HepG2 (cell line): Measurements from ENCODE around the gene EFNB1. TPM values are rescaled to one million over a fixed set of nuclear protein-coding genes. Genes with fewer than 3 reads are reported as not detected.

ENCODE experiments used
- CEBPG ChIP-seq: IDR thresholded peaks from 2 replicates; pipeline ENCODE4 v1.6.1; 2016
- CHD2 ChIP-seq: IDR thresholded peaks from 2 replicates; pipeline ENCODE4 v1.6.1; 2011; ENCODE audit warnings: low read depth, low read length, improper control_type of control experiment
- HNRNPL ChIP-seq: fragments of 200-400 bp; formaldehyde crosslinking; IDR thresholded peaks from 2 replicates; pipeline ENCODE4 v1.6.1; 2017; ENCODE audit warnings: mild to moderate bottlenecking, low read depth, low read length
- HOXA3 ChIP-seq: sonication (generic); formaldehyde crosslinking; IDR thresholded peaks from 2 replicates; pipeline ENCODE4 v1.5.0; 2020; ENCODE audit warnings: missing genetic modification reagents
- NKX3-1 ChIP-seq: sonication (generic); formaldehyde crosslinking; IDR thresholded peaks from 2 replicates; pipeline ENCODE4 v1.5.0; 2020; ENCODE audit warnings: missing genetic modification reagents
- POLR2AphosphoS2 ChIP-seq: IDR thresholded peaks from 2 replicates; pipeline ENCODE4 v1.6.1; 2011; ENCODE audit warnings: low read depth, low read length, improper control_type of control experiment
- RARA ChIP-seq: IDR thresholded peaks from 2 replicates; pipeline ENCODE4 v1.6.1; 2016; ENCODE audit warnings: missing genetic modification reagents, missing compliant biosample characterization
- RFX1 ChIP-seq: fragments of 450-650 bp; IDR thresholded peaks from 2 replicates; pipeline ENCODE4 v1.6.1; 2017
- RXRA ChIP-seq: sonication (generic); formaldehyde crosslinking; IDR thresholded peaks from 2 replicates; pipeline ENCODE4 v1.5.1; 2020; ENCODE audit warnings: missing genetic modification reagents
- SALL1 ChIP-seq: sonication (generic); formaldehyde crosslinking; IDR thresholded peaks from 2 replicates; pipeline ENCODE4 v1.8.0; 2022; ENCODE audit warnings: mild to moderate bottlenecking, missing genetic modification reagents
- TOE1 ChIP-seq: sonication (generic); formaldehyde crosslinking; IDR thresholded peaks from 2 replicates; pipeline ENCODE4 v1.4.0; 2020; ENCODE audit warnings: mild to moderate bottlenecking, missing genetic modification reagents
- ZNF326 ChIP-seq: sonication (generic); formaldehyde crosslinking; IDR thresholded peaks from 2 replicates; pipeline ENCODE4 v1.4.0; 2020; ENCODE audit warnings: missing genetic modification reagents, borderline replicate concordance
- ZNF451 ChIP-seq: sonication (generic); formaldehyde crosslinking; IDR thresholded peaks from 2 replicates; pipeline ENCODE4 v1.5.0; 2020; ENCODE audit warnings: mild to moderate bottlenecking, missing genetic modification reagents
- ZNF484 ChIP-seq: sonication (generic); formaldehyde crosslinking; IDR thresholded peaks from 2 replicates; pipeline ENCODE4 v1.5.1; 2020; ENCODE audit warnings: mild to moderate bottlenecking, low read depth, missing genetic modification reagents, borderline replicate concordance
- ZNF773 ChIP-seq: sonication (generic); formaldehyde crosslinking; IDR thresholded peaks from 2 replicates; pipeline ENCODE4 v1.4.0; 2020; ENCODE audit warnings: missing genetic modification reagents, borderline replicate concordance
- ZZZ3 ChIP-seq: sonication (generic); formaldehyde crosslinking; IDR thresholded peaks from 2 replicates; pipeline ENCODE4 v1.4.0; 2020; ENCODE audit warnings: missing genetic modification reagents, mild to moderate bottlenecking, borderline replicate concordance
- polyA plus RNA-seq, 8 experiments: library from polyadenylated mRNA; depleted of rRNA in 3 of 8; stranded (reverse) in 7 of 8; unstranded in 1 of 8; fragments of >200 nt; fragmentation: Illumina TruSeq in 4 of 8; extraction: Trizol in 4 of 8; gene quantifications; 2 replicates each; pipeline versions ENCODE4 v1.2.1 to v1.2.3, GENCODE V29; 2011 to 2016; ENCODE audit warnings: low read depth in 4 of 8, missing spikeins in 1 of 8, mixed read lengths in 1 of 8; ENCODE audit not compliant: insufficient read depth in 1 of 8
- total RNA-seq, 5 experiments: library from RNA; depleted of rRNA; stranded (reverse); fragments of >200 nt; fragmentation: Illumina TruSeq; extraction: Trizol; gene quantifications; 2 replicates each; pipeline ENCODE4 v1.2.3, GENCODE V29; 2016; ENCODE audit warnings: low read depth in 1 of 5
- TF ChIP-seq, protein P1 (sequence below): IDR thresholded peaks from 2 replicates; pipeline ENCODE4 v1.6.1; 2012; ENCODE audit warnings: low read length, improper control_type of control experiment
- TF ChIP-seq, protein P2 (sequence below): sonication (generic); formaldehyde crosslinking; IDR thresholded peaks from 2 replicates; pipeline ENCODE4 v1.4.0; 2020; ENCODE audit warnings: mild to moderate bottlenecking, missing genetic modification reagents
- TF ChIP-seq, protein P3 (sequence below): sonication (generic); formaldehyde crosslinking; IDR thresholded peaks from 2 replicates; pipeline ENCODE4 v1.4.0; 2020; ENCODE audit warnings: missing genetic modification reagents, borderline replicate concordance
- TF ChIP-seq, protein P4 (sequence below): sonication (generic); formaldehyde crosslinking; IDR thresholded peaks from 2 replicates; pipeline ENCODE4 v1.5.0; 2020; ENCODE audit warnings: missing genetic modification reagents, mild to moderate bottlenecking, borderline replicate concordance

EFNB1 gene
- total and polyA plus RNA-seq, 2 of the 13 experiments (the other 11 are each of a cell fraction or from before 2014, with no cell fraction given): 4.0 to 4.1 TPM

DNA sequence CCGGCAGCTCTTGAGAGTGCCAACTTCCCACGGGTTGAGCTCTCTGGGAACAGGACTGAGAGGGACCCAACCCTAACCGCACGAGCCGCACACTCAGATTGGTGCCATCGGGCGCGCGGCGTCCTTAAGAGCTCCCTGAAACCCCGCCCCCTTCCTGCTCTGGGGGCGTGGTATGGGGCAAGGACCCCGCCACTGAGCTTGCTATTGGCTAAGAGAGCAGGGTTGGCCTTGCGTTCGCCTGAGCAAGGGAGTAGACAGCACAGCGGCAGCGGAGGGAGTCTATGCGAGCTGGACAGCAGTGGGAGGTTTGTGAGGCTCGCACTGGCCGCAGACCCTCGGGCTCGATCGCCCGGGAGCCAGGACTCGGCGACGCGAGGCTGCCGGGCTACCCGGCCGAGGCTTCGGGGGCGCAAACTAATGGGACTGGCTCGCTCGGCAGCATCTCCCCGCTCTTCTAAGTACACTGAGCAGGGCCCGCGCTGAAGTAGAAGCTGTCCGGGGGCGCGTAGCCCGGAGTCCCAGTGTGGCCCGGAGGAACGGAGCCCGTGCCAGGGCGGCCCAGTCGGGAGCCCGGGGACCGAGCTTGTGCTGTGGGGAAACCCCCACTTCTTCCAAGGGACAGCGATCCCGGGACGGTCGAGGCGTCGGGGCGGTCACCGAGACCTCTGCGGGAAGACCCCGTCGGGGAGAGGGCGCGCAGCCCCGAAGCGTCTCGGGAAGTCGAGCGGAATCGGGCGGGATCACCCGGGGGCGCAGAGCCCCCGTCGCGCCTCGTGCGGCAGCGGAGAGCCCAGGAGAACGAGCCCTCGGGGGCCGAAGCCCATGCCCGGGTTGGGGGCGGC, at the start of gene EFNB1 (continued):
- TF ChIP-seq NKX3-1 (CRISPR knock-in tag): 0 out of 2 replicates have a peak, but pooled peaks have one; percentile 44
- TF ChIP-seq, protein P1, sequence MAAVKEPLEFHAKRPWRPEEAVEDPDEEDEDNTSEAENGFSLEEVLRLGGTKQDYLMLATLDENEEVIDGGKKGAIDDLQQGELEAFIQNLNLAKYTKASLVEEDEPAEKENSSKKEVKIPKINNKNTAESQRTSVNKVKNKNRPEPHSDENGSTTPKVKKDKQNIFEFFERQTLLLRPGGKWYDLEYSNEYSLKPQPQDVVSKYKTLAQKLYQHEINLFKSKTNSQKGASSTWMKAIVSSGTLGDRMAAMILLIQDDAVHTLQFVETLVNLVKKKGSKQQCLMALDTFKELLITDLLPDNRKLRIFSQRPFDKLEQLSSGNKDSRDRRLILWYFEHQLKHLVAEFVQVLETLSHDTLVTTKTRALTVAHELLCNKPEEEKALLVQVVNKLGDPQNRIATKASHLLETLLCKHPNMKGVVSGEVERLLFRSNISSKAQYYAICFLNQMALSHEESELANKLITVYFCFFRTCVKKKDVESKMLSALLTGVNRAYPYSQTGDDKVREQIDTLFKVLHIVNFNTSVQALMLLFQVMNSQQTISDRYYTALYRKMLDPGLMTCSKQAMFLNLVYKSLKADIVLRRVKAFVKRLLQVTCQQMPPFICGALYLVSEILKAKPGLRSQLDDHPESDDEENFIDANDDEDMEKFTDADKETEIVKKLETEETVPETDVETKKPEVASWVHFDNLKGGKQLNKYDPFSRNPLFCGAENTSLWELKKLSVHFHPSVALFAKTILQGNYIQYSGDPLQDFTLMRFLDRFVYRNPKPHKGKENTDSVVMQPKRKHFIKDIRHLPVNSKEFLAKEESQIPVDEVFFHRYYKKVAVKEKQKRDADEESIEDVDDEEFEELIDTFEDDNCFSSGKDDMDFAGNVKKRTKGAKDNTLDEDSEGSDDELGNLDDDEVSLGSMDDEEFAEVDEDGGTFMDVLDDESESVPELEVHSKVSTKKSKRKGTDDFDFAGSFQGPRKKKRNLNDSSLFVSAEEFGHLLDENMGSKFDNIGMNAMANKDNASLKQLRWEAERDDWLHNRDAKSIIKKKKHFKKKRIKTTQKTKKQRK: no peak
- TF ChIP-seq, protein P2, sequence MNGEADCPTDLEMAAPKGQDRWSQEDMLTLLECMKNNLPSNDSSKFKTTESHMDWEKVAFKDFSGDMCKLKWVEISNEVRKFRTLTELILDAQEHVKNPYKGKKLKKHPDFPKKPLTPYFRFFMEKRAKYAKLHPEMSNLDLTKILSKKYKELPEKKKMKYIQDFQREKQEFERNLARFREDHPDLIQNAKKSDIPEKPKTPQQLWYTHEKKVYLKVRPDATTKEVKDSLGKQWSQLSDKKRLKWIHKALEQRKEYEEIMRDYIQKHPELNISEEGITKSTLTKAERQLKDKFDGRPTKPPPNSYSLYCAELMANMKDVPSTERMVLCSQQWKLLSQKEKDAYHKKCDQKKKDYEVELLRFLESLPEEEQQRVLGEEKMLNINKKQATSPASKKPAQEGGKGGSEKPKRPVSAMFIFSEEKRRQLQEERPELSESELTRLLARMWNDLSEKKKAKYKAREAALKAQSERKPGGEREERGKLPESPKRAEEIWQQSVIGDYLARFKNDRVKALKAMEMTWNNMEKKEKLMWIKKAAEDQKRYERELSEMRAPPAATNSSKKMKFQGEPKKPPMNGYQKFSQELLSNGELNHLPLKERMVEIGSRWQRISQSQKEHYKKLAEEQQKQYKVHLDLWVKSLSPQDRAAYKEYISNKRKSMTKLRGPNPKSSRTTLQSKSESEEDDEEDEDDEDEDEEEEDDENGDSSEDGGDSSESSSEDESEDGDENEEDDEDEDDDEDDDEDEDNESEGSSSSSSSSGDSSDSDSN: peak; percentile 85
- no peak for TF ChIP-seq ZNF451 (CRISPR knock-in tag)
- TF ChIP-seq HNRNPL: 0 out of 2 replicates have a peak, but pooled peaks have one; percentile 50
- TF ChIP-seq, protein P3, sequence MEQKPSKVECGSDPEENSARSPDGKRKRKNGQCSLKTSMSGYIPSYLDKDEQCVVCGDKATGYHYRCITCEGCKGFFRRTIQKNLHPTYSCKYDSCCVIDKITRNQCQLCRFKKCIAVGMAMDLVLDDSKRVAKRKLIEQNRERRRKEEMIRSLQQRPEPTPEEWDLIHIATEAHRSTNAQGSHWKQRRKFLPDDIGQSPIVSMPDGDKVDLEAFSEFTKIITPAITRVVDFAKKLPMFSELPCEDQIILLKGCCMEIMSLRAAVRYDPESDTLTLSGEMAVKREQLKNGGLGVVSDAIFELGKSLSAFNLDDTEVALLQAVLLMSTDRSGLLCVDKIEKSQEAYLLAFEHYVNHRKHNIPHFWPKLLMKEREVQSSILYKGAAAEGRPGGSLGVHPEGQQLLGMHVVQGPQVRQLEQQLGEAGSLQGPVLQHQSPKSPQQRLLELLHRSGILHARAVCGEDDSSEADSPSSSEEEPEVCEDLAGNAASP (CRISPR knock-in tag): no peak
- no peak for TF ChIP-seq ZZZ3 (CRISPR knock-in tag)
- TF ChIP-seq POLR2AphosphoS2: no peak
- no peak for TF ChIP-seq TOE1 (CRISPR knock-in tag)
- TF ChIP-seq SALL1 (CRISPR knock-in tag): peak; percentile 47
- peak; percentile 47; the same call in 1 of the 2 replicates for TF ChIP-seq CEBPG (CRISPR knock-in tag)
- TF ChIP-seq ZNF773 (CRISPR knock-in tag): no peak
- TF ChIP-seq, protein P4, sequence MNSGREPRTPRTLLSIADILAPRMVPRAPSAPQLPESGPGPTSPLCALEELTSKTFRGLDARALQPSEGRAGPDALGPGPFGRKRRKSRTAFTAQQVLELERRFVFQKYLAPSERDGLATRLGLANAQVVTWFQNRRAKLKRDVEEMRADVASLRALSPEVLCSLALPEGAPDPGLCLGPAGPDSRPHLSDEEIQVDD (CRISPR knock-in tag): no peak
- no peak for TF ChIP-seq RFX1
- no peak for TF ChIP-seq ZNF484
- no peak for TF ChIP-seq RARA (CRISPR knock-in tag)
- no peak for TF ChIP-seq CHD2
- no peak for TF ChIP-seq ZNF326 (CRISPR knock-in tag)
- peak; percentile 24; the same call in 1 of the 2 replicates for TF ChIP-seq HOXA3 (CRISPR knock-in tag)
- peak; percentile 18; the same call in 1 of the 2 replicates for TF ChIP-seq RXRA (CRISPR knock-in tag)
